HEK293 (cell line): Measurements from ENCODE around the gene MAP3K12.

ENCODE experiments used
- BCL6B ChIP-seq: fragments of 450-650 bp; formaldehyde crosslinking; IDR thresholded peaks from 2 replicates; pipeline ENCODE4 v1.5.1; 2017; ENCODE audit warnings: missing biosample characterization, missing genetic modification characterization
- FEZF1 ChIP-seq: fragments of 450-650 bp; formaldehyde crosslinking; IDR thresholded peaks from 2 replicates; pipeline ENCODE4 v1.5.1; 2016; ENCODE audit warnings: missing biosample characterization, missing genetic modification characterization
- GLI2 ChIP-seq: fragments of 450-650 bp; formaldehyde crosslinking; IDR thresholded peaks from 2 replicates; pipeline ENCODE4; 2017; ENCODE audit warnings: missing biosample characterization, missing genetic modification characterization, low read depth, borderline replicate concordance
- HOXA7 ChIP-seq: sonication (generic); formaldehyde crosslinking; IDR thresholded peaks from 2 replicates; pipeline ENCODE4 v1.8.1; 2022; ENCODE audit warnings: missing genetic modification reagents, borderline replicate concordance
- HOXD13 ChIP-seq: sonication (generic); formaldehyde crosslinking; IDR thresholded peaks from 2 replicates; pipeline ENCODE4 v1.8.0; 2022; ENCODE audit warnings: missing genetic modification reagents, borderline replicate concordance
- KLF1 ChIP-seq: fragments of 450-650 bp; formaldehyde crosslinking; IDR thresholded peaks from 2 replicates; pipeline ENCODE4 v1.5.1; 2016; ENCODE audit warnings: missing biosample characterization, missing genetic modification characterization
- KLF9 ChIP-seq: fragments of 450-650 bp; formaldehyde crosslinking; IDR thresholded peaks from 2 replicates; pipeline ENCODE4 v1.5.1; 2016; ENCODE audit warnings: missing biosample characterization, missing genetic modification characterization, low read depth
- MEIS1 ChIP-seq: sonication (generic); formaldehyde crosslinking; IDR thresholded peaks from 2 replicates; pipeline ENCODE4 v1.8.1; 2022; ENCODE audit warnings: missing genetic modification reagents, mild to moderate bottlenecking, borderline replicate concordance
- PRDM2 ChIP-seq: fragments of 450-650 bp; formaldehyde crosslinking; IDR thresholded peaks from 2 replicates; pipeline ENCODE4 v1.5.1; 2016; ENCODE audit warnings: missing biosample characterization, missing genetic modification characterization, borderline replicate concordance
- PRDM6 ChIP-seq: fragments of 450-650 bp; formaldehyde crosslinking; IDR thresholded peaks from 2 replicates; pipeline ENCODE4 v1.5.1; 2017; ENCODE audit warnings: missing biosample characterization, missing genetic modification characterization
- SP3 ChIP-seq: fragments of 450-650 bp; formaldehyde crosslinking; IDR thresholded peaks from 2 replicates; pipeline ENCODE4 v1.5.1; 2016; ENCODE audit warnings: missing biosample characterization, missing genetic modification characterization
- SP7 ChIP-seq: fragments of 450-650 bp; formaldehyde crosslinking; IDR thresholded peaks from 2 replicates; pipeline ENCODE4 v1.5.1; 2016; ENCODE audit warnings: missing biosample characterization, missing genetic modification characterization
- ZBTB17 ChIP-seq: fragments of 450-650 bp; formaldehyde crosslinking; IDR thresholded peaks from 2 replicates; pipeline ENCODE4 v1.5.1; 2016; ENCODE audit warnings: missing biosample characterization, missing genetic modification characterization
- ZBTB48 ChIP-seq: fragments of 450-650 bp; formaldehyde crosslinking; IDR thresholded peaks from 2 replicates; pipeline ENCODE4 v1.5.1; 2016; ENCODE audit warnings: missing biosample characterization, missing genetic modification characterization
- ZFP41 ChIP-seq: fragments of 450-650 bp; formaldehyde crosslinking; IDR thresholded peaks from 2 replicates; pipeline ENCODE4 v1.5.1; 2016; ENCODE audit warnings: missing biosample characterization, missing genetic modification characterization, borderline replicate concordance
- ZFP69B ChIP-seq: fragments of 450-650 bp; formaldehyde crosslinking; IDR thresholded peaks from 2 replicates; pipeline ENCODE4 v1.5.1; 2016; ENCODE audit warnings: missing biosample characterization, missing genetic modification characterization
- ZNF169 ChIP-seq: fragments of 450-650 bp; formaldehyde crosslinking; IDR thresholded peaks from 2 replicates; pipeline ENCODE4 v1.5.1; 2016; ENCODE audit warnings: missing biosample characterization, missing genetic modification characterization
- ZNF19 ChIP-seq: fragments of 450-650 bp; formaldehyde crosslinking; IDR thresholded peaks from 2 replicates; pipeline ENCODE4; 2016; ENCODE audit warnings: missing biosample characterization, missing genetic modification characterization, low read depth
- ZNF2 ChIP-seq: fragments of 450-650 bp; formaldehyde crosslinking; IDR thresholded peaks from 2 replicates; pipeline ENCODE4 v1.5.1; 2016; ENCODE audit warnings: missing biosample characterization, missing genetic modification characterization
- ZNF24 ChIP-seq: fragments of 450-650 bp; formaldehyde crosslinking; IDR thresholded peaks from 2 replicates; pipeline ENCODE4 v1.5.1; 2016; ENCODE audit warnings: missing biosample characterization, missing genetic modification characterization
- ZNF26 ChIP-seq: fragments of 450-650 bp; formaldehyde crosslinking; IDR thresholded peaks from 2 replicates; pipeline ENCODE4 v1.5.1; 2016; ENCODE audit warnings: missing biosample characterization, missing genetic modification characterization
- ZNF324 ChIP-seq: fragments of 450-650 bp; formaldehyde crosslinking; IDR thresholded peaks from 2 replicates; pipeline ENCODE4 v1.5.1; 2016; ENCODE audit warnings: missing biosample characterization, missing genetic modification characterization
- ZNF350 ChIP-seq: fragments of 450-650 bp; formaldehyde crosslinking; IDR thresholded peaks from 2 replicates; pipeline ENCODE4 v1.5.0; 2017; ENCODE audit warnings: missing biosample characterization, mild to moderate bottlenecking, missing genetic modification characterization
- ZNF426 ChIP-seq: fragments of 450-650 bp; formaldehyde crosslinking; IDR thresholded peaks from 2 replicates; pipeline ENCODE4 v1.5.1; 2017; ENCODE audit warnings: missing biosample characterization, missing genetic modification characterization, mild to moderate bottlenecking, inconsistent platforms, moderate library complexity
- ZNF521 ChIP-seq: fragments of 450-650 bp; formaldehyde crosslinking; IDR thresholded peaks from 2 replicates; pipeline ENCODE4 v1.5.1; 2017; ENCODE audit warnings: missing biosample characterization, mild to moderate bottlenecking, missing genetic modification characterization
- ZNF549 ChIP-seq: fragments of 450-650 bp; IDR thresholded peaks from 2 replicates; pipeline ENCODE4 v1.5.1; 2018; ENCODE audit warnings: missing biosample characterization, missing genetic modification characterization, mild to moderate bottlenecking, inconsistent platforms, moderate library complexity
- ZNF580 ChIP-seq: fragments of 450-650 bp; formaldehyde crosslinking; IDR thresholded peaks from 2 replicates; pipeline ENCODE4 v1.5.1; 2016; ENCODE audit warnings: missing biosample characterization, missing genetic modification characterization
- ZNF654 ChIP-seq: fragments of 450-650 bp; formaldehyde crosslinking; IDR thresholded peaks from 2 replicates; pipeline ENCODE4 v1.5.1; 2016; ENCODE audit warnings: low read depth, missing biosample characterization, missing genetic modification characterization
- ZNF777 ChIP-seq: fragments of 450-650 bp; formaldehyde crosslinking; IDR thresholded peaks from 2 replicates; pipeline ENCODE4 v1.5.1; 2017; ENCODE audit warnings: missing biosample characterization, missing genetic modification characterization, borderline replicate concordance
- ZSCAN30 ChIP-seq: fragments of 450-650 bp; IDR thresholded peaks from 2 replicates; pipeline ENCODE4 v1.5.1; 2018; ENCODE audit warnings: missing biosample characterization, mild to moderate bottlenecking, missing genetic modification characterization, moderate library complexity

Gene MAP3K12

GRCh38 chr12:53538209-53538689 is 39.0 kb upstream of the MAP3K12 start (continued):
- no peak for TF ChIP-seq SP3 (tag by site-specific recombination)
- TF ChIP-seq PRDM2 (tag by site-specific recombination) = no peak
- TF ChIP-seq ZNF19 (tag by site-specific recombination) = no peak
- TF ChIP-seq ZBTB48 (tag by site-specific recombination) = no peak
- TF ChIP-seq ZNF2 (tag by site-specific recombination) = no peak; the same call in 1 of the 2 replicates
- TF ChIP-seq ZBTB17 (tag by site-specific recombination) = peak; percentile 87
- no peak for TF ChIP-seq KLF1 (tag by site-specific recombination)
- no peak for TF ChIP-seq HOXD13 (CRISPR knock-in tag)
- no peak for TF ChIP-seq ZNF26
- no peak for TF ChIP-seq ZNF549 (tag by site-specific recombination)
- no peak for TF ChIP-seq ZNF654 (tag by site-specific recombination)
- no peak for TF ChIP-seq ZNF24 (tag by site-specific recombination)
- TF ChIP-seq ZNF777 (tag by site-specific recombination) = no peak
- TF ChIP-seq KLF9 = no peak
- TF ChIP-seq ZNF324 = no peak
- TF ChIP-seq ZFP41 (tag by site-specific recombination) = no peak
- peak; percentile 62 for TF ChIP-seq PRDM6
- no peak for TF ChIP-seq ZNF350 (tag by site-specific recombination)
- 0 out of 2 replicates have a peak, but pooled peaks have one; percentile 51 for TF ChIP-seq FEZF1 (tag by site-specific recombination)
- no peak for TF ChIP-seq ZSCAN30 (tag by site-specific recombination)
- no peak for TF ChIP-seq HOXA7
- TF ChIP-seq ZNF169 (tag by site-specific recombination) = no peak
- TF ChIP-seq BCL6B (tag by site-specific recombination) = no peak
- no peak for TF ChIP-seq MEIS1 (CRISPR knock-in tag)
- TF ChIP-seq GLI2 (tag by site-specific recombination) = no peak
- no peak for TF ChIP-seq SP7 (tag by site-specific recombination)
- TF ChIP-seq ZNF521 (tag by site-specific recombination) = no peak
- 0 out of 2 replicates have a peak, but pooled peaks have one; percentile 38 for TF ChIP-seq ZNF580
- no peak for TF ChIP-seq ZNF426
- TF ChIP-seq ZFP69B (tag by site-specific recombination) = 0 out of 2 replicates have a peak, but pooled peaks have one; percentile 25
